Measurements from ENCODE around the gene GGTA1. TPM values are rescaled to one million over a fixed set of nuclear protein-coding genes. Genes with fewer than 3 reads are reported as not detected.
A peak's percentile ranks its signal among the peaks of the same experiment; 100 is the strongest.

Gene GGTA1
- total and polyA plus RNA-seq, 9 of the 15 experiments (the other 6 are each of a cell fraction or from before 2014, with no cell fraction given): 0.04 to 0.15 TPM; not detected in 7

- TF ChIP-seq ZNF282 (CRISPR knock-in tag; IDR thresholded peaks at IDR 0.05) (no peak), NR2F6 (CRISPR knock-in tag; IDR thresholded peaks at IDR 0.05) (no peak), ZC3H11A (IDR thresholded peaks at IDR 0.05; ENCODE audit: low read depth, low read length) (no peak), RUNX1 (IDR thresholded peaks at IDR 0.05; ENCODE audit: low read depth) (no peak), CREB3 (tag; conservative IDR thresholded peaks at IDR 0.05; ENCODE audit: low read depth) (no peak)
These were observed 11.3 kb upstream of the GGTA1 start (continued) for GRCh38 chr9:121510766-121511550.

- Histone ChIP-seq H3K4me3 (no peak overlapping the region), H3K79me2 (ENCODE audit: control insufficient read depth, insufficient read depth, low read length) (no peaks in the 10 kb centered on the region), H2AFZ (ENCODE audit: low read depth, low read length) (no peak overlapping the region), H3K4me1 (replicated peaks in 1 of 2; ENCODE audit: control insufficient read depth in 2 of 2, insufficient read depth in 2 of 2, low read length in 2 of 2) (no peaks in the 10 kb centered on the region), H3K9me3 (replicated peaks; ENCODE audit: control insufficient read depth, insufficient read depth, low read depth, low read length) (no peaks in the 10 kb centered on the region), H3K9ac (ENCODE audit: insufficient read depth in 1 of 2, low read depth in 2 of 2, low read length in 2 of 2) (no peak overlapping the region), H3K27ac (ENCODE audit: extremely low read depth, low read depth, low read length) (no peak overlapping the region), H3K36me3 (ENCODE audit: control insufficient read depth, insufficient read depth, low read length) (no peaks in the 10 kb centered on the region), H4K20me1 (replicated peaks; ENCODE audit: control insufficient read depth, insufficient read depth, low read length) (no peaks in the 10 kb centered on the region), H3K4me2 (ENCODE audit: insufficient read depth, low read length) (no peak overlapping the region), H3K27me3 (ENCODE audit: control insufficient read depth in 2 of 2, insufficient read depth in 2 of 2, low read length in 2 of 2) (peaks cover 14 to 44% of the 10 kb centered on the region in 2 experiments), H3K9me1 (ENCODE audit: control insufficient read depth, insufficient read depth, low read length) (no peaks in the 10 kb centered on the region)
- no TSS peak for BruUV-seq (replicated peaks)
- ATAC-seq (no peak), DNase-seq (ENCODE audit: extremely low read depth in 1 of 4, low spot score in 3 of 4) (no peak), FAIRE-seq (peak; percentile 62)
- in situ Hi-C loops (cut with MboI): no loop called here
- 39% methylated on average over 5 of the region's 5 CpGs for WGBS (ENCODE audit: insufficient coverage, low coverage, missing lambda C conversion rate)
- TF ChIP-seq RAD51 (IDR thresholded peaks at IDR 0.05; ENCODE audit: borderline replicate concordance, low read depth) (no peak), RFX1 (IDR thresholded peaks at IDR 0.05) (peak; percentile 81)
- CTCF ChIA-PET (ENCODE audit: low intra/inter-chr PET ratio): no interaction called here
- POLR2A ChIA-PET: no interaction called here
- intact Hi-C loops (cut with micrococcal nuclease): no loop called here
These were observed 9.5 kb upstream of the GGTA1 start for GRCh38 chr9:121509180-121509579.
